ENCODE data around the gene PHACTR3. TPM values are rescaled to one million over a fixed set of nuclear protein-coding genes. Genes with fewer than 3 reads are reported as not detected.

PHACTR3 gene
- total RNA-seq, 1 donor, result not detected

GRCh38 chr20:59667981-59668515 lies 63.7 kb downstream of the PHACTR3 start:
- no peak overlapping the region for H3K4me3 ChIP-seq (ENCODE audit: low read depth, low read length)
- no peak for TF ChIP-seq CTCF (IDR thresholded peaks at IDR 0.05; ENCODE audit: insufficient read depth, low read depth, low read length)
- no peak for DNase-seq (ENCODE audit: low read depth)

DNA sequence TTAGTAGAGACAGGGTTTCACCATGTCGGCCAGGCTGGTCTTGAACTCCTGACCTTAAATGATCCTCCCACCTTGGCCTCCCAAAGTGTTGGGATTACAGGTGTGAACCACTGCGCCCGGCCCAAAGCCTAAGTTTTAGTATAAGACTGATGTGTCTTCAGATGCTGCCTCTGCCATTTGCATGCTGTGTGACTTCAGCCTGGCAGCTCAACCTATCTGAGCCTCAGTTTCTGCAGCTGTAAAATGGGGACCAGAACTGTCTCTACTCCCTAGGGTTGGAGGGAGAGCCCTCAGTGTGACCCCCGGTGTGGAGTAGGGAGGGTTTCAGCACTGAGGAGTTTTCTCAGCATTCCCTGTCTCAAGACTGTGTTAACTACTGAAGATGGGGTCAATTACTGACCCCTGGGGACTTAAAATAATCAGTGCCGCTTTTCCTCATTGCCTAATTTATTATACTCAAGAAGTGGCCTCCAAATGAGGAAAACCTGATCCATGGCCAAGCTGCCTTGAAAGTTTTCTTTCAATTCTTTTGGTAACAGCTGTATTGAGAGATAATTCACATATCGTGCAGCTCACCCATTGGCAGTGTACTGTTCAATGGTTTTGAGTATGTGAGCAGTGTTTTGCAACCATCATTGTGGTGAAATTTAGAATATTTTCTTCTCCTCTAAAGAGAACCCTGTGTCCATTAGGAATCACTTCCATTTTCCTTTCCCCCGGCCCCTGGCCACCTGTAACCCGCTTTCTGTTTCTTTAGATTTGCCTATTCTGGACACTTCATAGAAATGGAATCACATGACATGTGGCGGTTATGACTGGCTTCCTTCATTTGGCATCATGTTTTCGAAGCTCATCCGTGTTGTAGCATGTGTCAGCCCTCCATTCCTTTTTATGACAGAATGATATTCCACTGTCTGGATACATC lies 64.8 kb downstream of the PHACTR3 start:
- no peak overlapping the region for H3K4me3 ChIP-seq (ENCODE audit: low read depth, low read length)
- TF ChIP-seq CTCF (IDR thresholded peaks at IDR 0.05; ENCODE audit: insufficient read depth, low read depth, low read length), result no peak
- no peak for DNase-seq (ENCODE audit: low read depth)

DNA sequence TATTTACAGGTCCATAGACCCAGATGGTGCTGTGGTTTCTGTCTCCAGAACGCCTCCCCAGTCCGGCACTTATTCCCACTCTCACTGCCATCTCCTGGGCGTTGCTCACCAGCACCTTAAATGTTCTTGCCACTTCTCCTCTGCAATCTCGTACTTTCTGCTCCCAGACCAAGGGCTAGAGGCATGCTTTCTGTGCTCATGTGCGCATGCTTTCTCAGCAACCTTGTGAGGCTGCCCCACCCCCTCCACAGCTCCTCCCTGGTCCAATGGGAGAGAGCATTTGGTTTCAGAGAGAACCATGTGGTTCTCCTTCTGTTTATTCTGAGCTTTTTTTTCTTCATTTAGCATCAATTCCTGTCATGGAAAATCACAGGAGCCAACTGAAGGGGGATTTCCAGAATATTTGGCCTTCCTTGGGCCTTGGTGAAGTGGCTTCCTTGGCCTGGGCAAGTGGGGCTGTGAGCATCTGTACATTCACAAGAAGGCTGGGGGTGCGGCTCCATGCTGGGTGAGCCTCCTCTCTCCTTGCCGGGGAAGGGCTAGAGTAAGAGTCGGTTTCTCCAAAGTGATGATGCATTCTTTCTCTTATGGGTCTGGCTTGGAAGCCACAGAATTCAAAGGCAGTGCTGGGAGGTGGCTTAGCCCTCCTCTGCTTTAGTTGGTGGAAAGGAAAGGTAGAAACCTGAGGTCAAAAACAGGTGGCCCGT lies 66.6 kb downstream of the PHACTR3 start:
- TF ChIP-seq CTCF (IDR thresholded peaks at IDR 0.05; ENCODE audit: insufficient read depth, low read depth, low read length), result no peak
- DNase-seq (ENCODE audit: low read depth), result no peak
- no peak overlapping the region for H3K4me3 ChIP-seq (ENCODE audit: low read depth, low read length)

DNA sequence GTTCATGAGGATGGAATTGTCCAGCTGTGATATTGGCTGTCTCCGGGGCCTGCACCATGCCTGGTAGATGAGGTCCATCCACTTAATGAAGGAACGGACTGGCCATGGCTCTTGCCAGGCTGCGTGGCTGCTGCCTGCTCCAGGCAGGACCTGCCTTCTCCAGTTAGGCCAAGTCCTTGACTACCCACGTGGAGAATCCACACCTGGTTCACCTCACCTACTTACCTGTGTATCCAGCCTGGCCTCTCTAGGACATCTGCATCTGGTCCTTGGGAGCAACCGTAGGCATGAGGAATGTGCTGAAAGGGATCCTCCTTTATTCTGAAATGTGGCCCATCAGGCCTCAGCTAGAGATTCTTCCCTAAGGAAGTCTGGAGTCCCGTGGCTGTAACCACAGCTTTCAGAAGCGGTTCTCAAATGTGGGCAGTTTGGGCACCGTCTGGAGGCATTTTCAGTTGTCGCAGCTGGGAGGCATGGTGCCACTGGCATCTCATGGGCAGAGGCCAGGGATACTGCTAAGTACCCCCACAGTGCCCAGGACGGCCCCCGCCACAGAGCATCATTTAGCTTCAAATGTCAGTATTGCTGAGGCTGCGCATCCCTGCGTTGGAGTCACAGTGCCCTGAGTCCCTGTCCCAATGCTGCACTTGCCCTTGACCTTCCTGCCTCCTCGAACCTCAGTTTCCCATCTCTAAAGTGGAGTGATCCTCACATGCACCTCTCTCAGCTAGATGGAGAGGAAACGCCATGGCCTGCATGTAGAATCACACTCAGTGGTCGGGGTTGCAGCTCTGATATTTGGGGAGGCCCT lies 67.5 kb downstream of the PHACTR3 start:
- H3K4me3 ChIP-seq (ENCODE audit: low read depth, low read length), result no peak overlapping the region
- TF ChIP-seq CTCF (IDR thresholded peaks at IDR 0.05; ENCODE audit: insufficient read depth, low read depth, low read length), result no peak
- no peak for DNase-seq (ENCODE audit: low read depth)

DNA sequence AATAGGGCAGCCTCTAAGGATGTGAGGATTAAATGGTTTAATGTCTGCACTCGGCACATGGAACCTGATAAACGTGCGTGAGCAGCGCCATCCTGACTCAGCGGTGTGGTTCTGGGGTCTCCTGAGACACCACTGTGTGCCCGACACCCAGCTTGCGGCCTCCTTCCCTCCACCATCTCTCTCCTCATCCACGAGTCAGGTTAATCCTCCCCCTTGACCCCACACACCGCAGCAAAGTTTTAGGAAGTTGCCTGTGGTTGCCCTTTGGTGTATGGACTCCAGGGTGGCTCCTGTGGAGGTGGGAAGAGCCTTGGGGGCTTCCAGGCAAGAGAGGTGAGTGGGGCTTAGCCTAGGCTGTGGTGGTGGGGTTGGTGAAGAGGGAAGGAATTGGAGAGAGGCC lies 68.2 kb downstream of the PHACTR3 start:
- DNase-seq (ENCODE audit: low read depth), result no peak
- no peak for TF ChIP-seq CTCF (IDR thresholded peaks at IDR 0.05; ENCODE audit: insufficient read depth, low read depth, low read length)
- no peak overlapping the region for H3K4me3 ChIP-seq (ENCODE audit: low read depth, low read length)

DNA sequence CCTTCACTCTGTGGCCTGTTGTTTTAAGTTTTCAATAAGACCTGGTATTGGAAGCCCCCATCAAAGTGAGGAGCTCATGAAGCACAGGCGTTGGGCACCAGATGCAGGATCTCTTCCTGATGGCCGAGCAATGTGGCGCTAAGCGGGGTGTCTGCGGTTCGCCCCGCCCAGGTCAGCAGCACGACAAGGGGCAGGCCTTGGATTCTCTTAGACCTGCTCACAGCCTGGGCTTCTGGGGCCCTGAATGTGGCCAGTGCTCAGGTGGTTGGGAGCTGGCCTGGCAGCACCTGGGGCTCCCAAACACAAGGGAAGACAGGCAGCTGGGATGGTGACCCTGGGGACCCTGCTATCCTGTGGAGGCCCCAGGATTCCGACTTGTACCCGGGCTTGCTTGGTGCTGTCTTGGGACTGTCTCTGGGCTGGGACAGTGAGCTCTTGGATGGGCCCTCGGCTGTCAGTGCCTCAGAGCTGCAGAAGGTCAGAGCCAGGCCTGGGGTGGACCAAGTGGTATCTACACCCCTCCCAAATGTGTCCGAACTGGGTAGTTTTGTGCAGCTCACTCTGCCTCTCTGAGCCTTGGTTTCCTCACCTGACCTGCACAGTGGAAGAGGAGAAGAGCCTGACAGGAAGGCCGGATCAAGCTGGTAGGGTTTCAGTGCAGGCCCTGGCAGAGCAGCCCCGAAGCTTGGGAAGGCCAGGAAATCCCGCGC lies 69.1 kb downstream of the PHACTR3 start:
- no peak for TF ChIP-seq CTCF (IDR thresholded peaks at IDR 0.05; ENCODE audit: insufficient read depth, low read depth, low read length)
- DNase-seq (ENCODE audit: low read depth), result no peak
- no peak overlapping the region for H3K4me3 ChIP-seq (ENCODE audit: low read depth, low read length)

Data from fibroblast of villous mesenchyme (primary cell).